GM23338 (cell line): Measurements from ENCODE around the gene SLC25A10. TPM values are rescaled to one million over a fixed set of nuclear protein-coding genes. Genes with fewer than 3 reads are reported as not detected.

ENCODE experiments used
- ATAC-seq: fragments of 200-7000 bp; cut with Tn5 transposase; 3 replicates; pipeline ENCODE4 v1.9.1; 2020
- DNase-seq: peaks from one replicate; pipeline ENCODE4 v3.0.0-alpha.2; 2015; ENCODE audit warnings: low spot score
- H2AFZ ChIP-seq: fragments of 200-600 bp; sonication (generic); 2 replicates; pipeline ENCODE4 v1.8.0; 2016; ENCODE audit warnings: antibody characterized with exemption, mild to moderate bottlenecking, moderate library complexity
- H3F3A ChIP-seq: fragments of 200-600 bp; sonication (generic); replicated peaks from 2 replicates; pipeline ENCODE4 v1.8.0; 2017; ENCODE audit warnings: antibody characterized with exemption, mixed run types, low read depth
- H3K27ac ChIP-seq: fragments of 200-600 bp; sonication (generic); 2 replicates; pipeline ENCODE4 v1.6.1; 2016; ENCODE audit warnings: low read depth
- H3K27me3 ChIP-seq: fragments of 200-600 bp; sonication (generic); 2 replicates; pipeline ENCODE4 v1.8.0; 2016; ENCODE audit warnings: mild to moderate bottlenecking, mixed run types, moderate library complexity; ENCODE audit not compliant: insufficient read depth
- H3K36me3 ChIP-seq: fragments of 200-600 bp; sonication (generic); 2 replicates; pipeline ENCODE4 v1.8.0; 2016; ENCODE audit warnings: mild to moderate bottlenecking; ENCODE audit not compliant: insufficient read depth
- H3K4me1 ChIP-seq: fragments of 200-600 bp; sonication (generic); 2 replicates; pipeline ENCODE4 v1.8.0; 2016; ENCODE audit warnings: mild to moderate bottlenecking, moderate library complexity; ENCODE audit not compliant: insufficient read depth
- H3K4me2 ChIP-seq: fragments of 200-600 bp; sonication (generic); 2 replicates; pipeline ENCODE4 v1.7.1; 2017; ENCODE audit warnings: mixed run types
- H3K4me3 ChIP-seq: fragments of 200-600 bp; sonication (generic); 2 replicates; pipeline ENCODE4 v1.6.1; 2016; ENCODE audit warnings: mixed run types
- H3K79me2 ChIP-seq: fragments of 200-600 bp; sonication (generic); replicated peaks from 2 replicates; pipeline ENCODE4 v1.8.0; 2017; ENCODE audit warnings: mild to moderate bottlenecking; ENCODE audit not compliant: insufficient read depth
- H3K9me2 ChIP-seq: fragments of 200-600 bp; sonication (generic); 2 replicates; pipeline ENCODE4 v1.8.0; 2017; ENCODE audit not compliant: insufficient read depth
- H4K20me1 ChIP-seq: fragments of 200-600 bp; sonication (generic); replicated peaks from 2 replicates; pipeline ENCODE4 v1.8.0; 2017; ENCODE audit warnings: mild to moderate bottlenecking; ENCODE audit not compliant: insufficient read depth
- H3K27ac Mint-ChIP-seq: 2 replicates; pipeline ENCODE4 v1.8.0; 2020; ENCODE audit warnings: inconsistent platforms, mild to moderate bottlenecking, moderate library complexity, mixed read lengths
- H3K27me3 Mint-ChIP-seq: 3 replicates; pipeline ENCODE4 v1.8.0; 2022; ENCODE audit warnings: low read depth, mild to moderate bottlenecking, moderate library complexity, mixed read lengths, inconsistent platforms; ENCODE audit not compliant: insufficient read depth, poor library complexity
- H3K36me3 Mint-ChIP-seq: 3 replicates; pipeline ENCODE4 v1.8.0; 2021; ENCODE audit warnings: low read depth, mild to moderate bottlenecking, inconsistent platforms, moderate library complexity, mixed read lengths
- H3K4me1 Mint-ChIP-seq: 3 replicates; pipeline ENCODE4 v1.8.0; 2020; ENCODE audit warnings: mild to moderate bottlenecking, inconsistent platforms, mixed read lengths
- H3K4me3 Mint-ChIP-seq: 3 replicates; pipeline ENCODE4 v1.8.0; 2021; ENCODE audit warnings: moderate library complexity, mild to moderate bottlenecking, inconsistent platforms, mixed read lengths
- H3K9me3 Mint-ChIP-seq: 3 replicates; pipeline ENCODE4 v1.8.0; 2020; ENCODE audit warnings: moderate library complexity, mild to moderate bottlenecking, inconsistent platforms, mixed read lengths
- CREB1 ChIP-seq: fragments of 250-450 bp; sonication (Bioruptor Pico); IDR thresholded peaks from 2 replicates; pipeline ENCODE4 v1.5.0; 2020; ENCODE audit warnings: low read depth, mild to moderate bottlenecking, moderate library complexity
- EZH2 ChIP-seq: fragments of 200-600 bp; sonication (generic); IDR thresholded peaks from one replicate; pipeline ENCODE4 v1.8.0; 2017; ENCODE audit warnings: antibody characterized with exemption, mild to moderate bottlenecking, low read depth; ENCODE audit not compliant: unreplicated experiment
- EZH2phosphoT487 ChIP-seq: fragments of 200-600 bp; sonication (generic); IDR thresholded peaks from one replicate; pipeline ENCODE4 v1.8.1; 2018; ENCODE audit warnings: antibody characterized with exemption; ENCODE audit not compliant: unreplicated experiment
- JUNB ChIP-seq: IDR thresholded peaks from one replicate; pipeline ENCODE4 v1.6.1; 2016; ENCODE audit warnings: antibody characterized with exemption; ENCODE audit not compliant: unreplicated experiment
- NANOG ChIP-seq: IDR thresholded peaks from 2 replicates; pipeline ENCODE4 v1.6.1; 2016; ENCODE audit warnings: antibody characterized with exemption, borderline replicate concordance
- POLR2AphosphoS5 ChIP-seq: IDR thresholded peaks from 2 replicates; pipeline ENCODE4 v1.6.1; 2016; ENCODE audit warnings: antibody characterized with exemption, low read depth
- ZNF114 ChIP-seq: fragments of 250-450 bp; sonication (Bioruptor Pico); IDR thresholded peaks from 2 replicates; pipeline ENCODE4 v1.5.0; 2020; ENCODE audit warnings: mild to moderate bottlenecking, moderate library complexity
- ZNF462 ChIP-seq: fragments of 250-450 bp; sonication (Bioruptor Pico); IDR thresholded peaks from 2 replicates; pipeline ENCODE4 v1.5.0; 2020; ENCODE audit warnings: mild to moderate bottlenecking, moderate library complexity
- polyA plus RNA-seq: library from polyadenylated mRNA; unstranded; fragments of >200 nt; fragmentation: Nextera tagmentation; extraction: Ambion mirVana; gene quantifications from 2 replicates; pipeline ENCODE4 v1.2.1, GENCODE V29; 2016
- total RNA-seq: library from RNA; depleted of rRNA; stranded (reverse); fragments of >200 nt; shearing (Covaris generic); gene quantifications from 2 replicates; pipeline ENCODE4 v1.2.3, GENCODE V29; 2014
- TF ChIP-seq, protein P1 (sequence below), 2 experiments: fragments of 200-600 bp in 1 of 2; sonication (generic) in 1 of 2; conservative IDR thresholded peaks; 2 replicates each; pipeline versions ENCODE4 v1.5.1 to v1.6.1; 2016 to 2017; ENCODE audit warnings: antibody characterized with exemption in 2 of 2, low read depth in 2 of 2, mild to moderate bottlenecking in 2 of 2, moderate library complexity in 1 of 2

SLC25A10 gene
- total and polyA plus RNA-seq, 2 experiments from 2014 or later, result 25.7 to 47.4 TPM

- H3K36me3 Mint-ChIP-seq, result peaks cover 45% of the 10 kb centered on the region
- no peak for ATAC-seq
- H3K4me1 ChIP-seq, result no peaks in the 10 kb centered on the region
- H4K20me1 ChIP-seq, result peaks cover 4% of the 10 kb centered on the region; the same call in 1 of the 2 replicates
- no peaks in the 10 kb centered on the region for H3K9me2 ChIP-seq
- no peak overlapping the region for H3K27ac ChIP-seq
- H3K79me2 ChIP-seq, result peaks cover 21% of the 10 kb centered on the region
- H3K4me3 ChIP-seq, result no peak overlapping the region
- no peak overlapping the region for H3K4me2 ChIP-seq
- H3F3A ChIP-seq, result 0 out of 2 replicates have a peak, but pooled peaks cover 11% of the 10 kb centered on the region
- H3K27me3 Mint-ChIP-seq, result peaks cover 7% of the 10 kb centered on the region
- no peaks in the 10 kb centered on the region for H3K36me3 ChIP-seq
- H2AFZ ChIP-seq, result no peak overlapping the region
- H3K27me3 ChIP-seq, result no peaks in the 10 kb centered on the region
- no peak for DNase-seq
- H3K4me3 Mint-ChIP-seq, result no peak overlapping the region
- H3K4me1 Mint-ChIP-seq, result peaks cover 4% of the 10 kb centered on the region; the same call in 1 of the 3 replicates
- no peaks in the 10 kb centered on the region for H3K9me3 Mint-ChIP-seq
- H3K27ac Mint-ChIP-seq, result no peak overlapping the region
- TF ChIP-seq CREB1, result no peak
These were observed 15.7 kb upstream of the SLC25A10 start for GRCh38 chr17:81696218-81696941.

GRCh38 chr17:81697261-81698044 lies 14.6 kb upstream of the SLC25A10 start:
- Mint-ChIP-seq H3K4me3 (no peak overlapping the region), H3K27me3 (peaks cover 10% of the 10 kb centered on the region), H3K36me3 (peaks cover 45% of the 10 kb centered on the region), H3K9me3 (no peaks in the 10 kb centered on the region), H3K27ac (peak overlapping the region; percentile 59; the same call in 1 of the 2 replicates), H3K4me1 (peaks cover 8% of the 10 kb centered on the region; the same call in 2 of the 3 replicates)
- H3F3A ChIP-seq, result peaks cover 16% of the 10 kb centered on the region; the same call in 1 of the 2 replicates
- H2AFZ ChIP-seq, result no peak overlapping the region
- no peak overlapping the region for H3K27ac ChIP-seq
- H3K4me2 ChIP-seq, result no peak overlapping the region
- DNase-seq (no peak), ATAC-seq (no peak)
- no peaks in the 10 kb centered on the region for H3K9me2 ChIP-seq
- peaks cover 31% of the 10 kb centered on the region for H3K79me2 ChIP-seq
- H3K27me3 ChIP-seq, result no peaks in the 10 kb centered on the region
- H3K4me3 ChIP-seq, result no peak overlapping the region
- H3K4me1 ChIP-seq, result peaks cover 5% of the 10 kb centered on the region; the same call in 1 of the 2 replicates
- peaks cover 12% of the 10 kb centered on the region; the same call in 1 of the 2 replicates for H4K20me1 ChIP-seq
- H3K36me3 ChIP-seq, result no peaks in the 10 kb centered on the region
- TF ChIP-seq EZH2, result no peak
- no peak for TF ChIP-seq ZNF114 (CRISPR knock-in tag)
- no peak for TF ChIP-seq CREB1
- TF ChIP-seq, protein P1, sequence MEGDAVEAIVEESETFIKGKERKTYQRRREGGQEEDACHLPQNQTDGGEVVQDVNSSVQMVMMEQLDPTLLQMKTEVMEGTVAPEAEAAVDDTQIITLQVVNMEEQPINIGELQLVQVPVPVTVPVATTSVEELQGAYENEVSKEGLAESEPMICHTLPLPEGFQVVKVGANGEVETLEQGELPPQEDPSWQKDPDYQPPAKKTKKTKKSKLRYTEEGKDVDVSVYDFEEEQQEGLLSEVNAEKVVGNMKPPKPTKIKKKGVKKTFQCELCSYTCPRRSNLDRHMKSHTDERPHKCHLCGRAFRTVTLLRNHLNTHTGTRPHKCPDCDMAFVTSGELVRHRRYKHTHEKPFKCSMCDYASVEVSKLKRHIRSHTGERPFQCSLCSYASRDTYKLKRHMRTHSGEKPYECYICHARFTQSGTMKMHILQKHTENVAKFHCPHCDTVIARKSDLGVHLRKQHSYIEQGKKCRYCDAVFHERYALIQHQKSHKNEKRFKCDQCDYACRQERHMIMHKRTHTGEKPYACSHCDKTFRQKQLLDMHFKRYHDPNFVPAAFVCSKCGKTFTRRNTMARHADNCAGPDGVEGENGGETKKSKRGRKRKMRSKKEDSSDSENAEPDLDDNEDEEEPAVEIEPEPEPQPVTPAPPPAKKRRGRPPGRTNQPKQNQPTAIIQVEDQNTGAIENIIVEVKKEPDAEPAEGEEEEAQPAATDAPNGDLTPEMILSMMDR (conservative IDR thresholded peaks at IDR 0.05; ENCODE audit: low read depth in 2 of 2), result no peak
- TF ChIP-seq EZH2phosphoT487, result no peak
- TF ChIP-seq NANOG, result no peak
- no peak for TF ChIP-seq JUNB
- no peak for TF ChIP-seq POLR2AphosphoS5
- TF ChIP-seq ZNF462, result no peak
